ENCODE results near the gene SLC25A21. TPM values are rescaled to one million over a fixed set of nuclear protein-coding genes. Genes with fewer than 3 reads are reported as not detected.
"Not testable (repeated sequence)": the region's sequence is repeated elsewhere in the genome, so short reads cannot be mapped to it uniquely, and the experiment has no call there.

SLC25A21 gene
- total RNA-seq, 1 donor from 2014 or later = not detected

DNA sequence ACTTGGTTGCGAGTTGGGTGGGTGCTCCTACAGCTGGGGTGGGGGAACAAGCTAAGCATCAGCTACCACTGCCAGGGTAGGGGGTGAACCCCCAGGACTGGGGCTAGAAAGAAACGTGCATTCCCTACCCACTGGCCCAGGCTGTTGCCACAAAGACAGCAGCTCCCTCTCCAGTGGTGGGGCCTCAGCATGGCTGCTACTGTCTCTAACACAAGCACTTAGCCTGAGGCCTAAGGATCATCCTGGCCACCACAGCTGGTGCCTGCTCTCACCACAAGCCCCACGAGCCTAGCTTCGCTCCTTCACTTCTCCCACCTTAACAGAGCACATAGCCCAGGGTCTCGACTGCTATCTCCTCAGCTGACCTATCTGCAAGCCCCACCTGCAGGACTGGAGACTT is 18.9 kb downstream of the SLC25A21 start:
- CTCF ChIA-PET = no interaction called here
- Mint-ChIP-seq H3K36me3 (ENCODE audit: low read depth) (no peaks in the 10 kb centered on the region), H3K4me3 (no peak overlapping the region), H3K4me1 (no peaks in the 10 kb centered on the region), H3K27ac (no peak overlapping the region), H3K9me3 (peaks cover 5% of the 10 kb centered on the region), H3K27me3 (no peaks in the 10 kb centered on the region)
- POLR2A ChIA-PET = no interaction called here
- TF ChIP-seq, protein P1, sequence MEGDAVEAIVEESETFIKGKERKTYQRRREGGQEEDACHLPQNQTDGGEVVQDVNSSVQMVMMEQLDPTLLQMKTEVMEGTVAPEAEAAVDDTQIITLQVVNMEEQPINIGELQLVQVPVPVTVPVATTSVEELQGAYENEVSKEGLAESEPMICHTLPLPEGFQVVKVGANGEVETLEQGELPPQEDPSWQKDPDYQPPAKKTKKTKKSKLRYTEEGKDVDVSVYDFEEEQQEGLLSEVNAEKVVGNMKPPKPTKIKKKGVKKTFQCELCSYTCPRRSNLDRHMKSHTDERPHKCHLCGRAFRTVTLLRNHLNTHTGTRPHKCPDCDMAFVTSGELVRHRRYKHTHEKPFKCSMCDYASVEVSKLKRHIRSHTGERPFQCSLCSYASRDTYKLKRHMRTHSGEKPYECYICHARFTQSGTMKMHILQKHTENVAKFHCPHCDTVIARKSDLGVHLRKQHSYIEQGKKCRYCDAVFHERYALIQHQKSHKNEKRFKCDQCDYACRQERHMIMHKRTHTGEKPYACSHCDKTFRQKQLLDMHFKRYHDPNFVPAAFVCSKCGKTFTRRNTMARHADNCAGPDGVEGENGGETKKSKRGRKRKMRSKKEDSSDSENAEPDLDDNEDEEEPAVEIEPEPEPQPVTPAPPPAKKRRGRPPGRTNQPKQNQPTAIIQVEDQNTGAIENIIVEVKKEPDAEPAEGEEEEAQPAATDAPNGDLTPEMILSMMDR (IDR thresholded peaks at IDR 0.05) = no peak
- ATAC-seq (ENCODE audit: low read depth) (no peak), DNase-seq (no peak)
- intact Hi-C loops (cut with micrococcal nuclease) = no loop called here

GRCh38 chr14:37153005-37153404 is 19.4 kb downstream of the SLC25A21 start:
- no peak overlapping the region for H3K4me3 Mint-ChIP-seq
- no peaks in the 10 kb centered on the region for H3K4me1 Mint-ChIP-seq
- ChIA-PET CTCF (no interaction called here), POLR2A (no interaction called here)
- H3K36me3 Mint-ChIP-seq (ENCODE audit: low read depth) = no peaks in the 10 kb centered on the region
- TF ChIP-seq, protein P1 (IDR thresholded peaks at IDR 0.05) = no peak
- DNase-seq (no peak), ATAC-seq (ENCODE audit: low read depth) (no peak)
- H3K27ac Mint-ChIP-seq = no peak overlapping the region
- H3K27me3 Mint-ChIP-seq = no peaks in the 10 kb centered on the region
- intact Hi-C loops (cut with micrococcal nuclease) = no loop called here
- peaks cover 5% of the 10 kb centered on the region for H3K9me3 Mint-ChIP-seq

GRCh38 chr14:37150414-37150813 is 22.0 kb downstream of the SLC25A21 start:
- intact Hi-C loops (cut with micrococcal nuclease) = no loop called here

GRCh38 chr14:37147310-37147880 is 25.0 kb downstream of the SLC25A21 start:
- Mint-ChIP-seq H3K4me1 (no peaks in the 10 kb centered on the region), H3K4me3 (no peak overlapping the region), H3K36me3 (ENCODE audit: low read depth) (no peaks in the 10 kb centered on the region), H3K27ac (no peak overlapping the region), H3K9me3 (no peaks in the 10 kb centered on the region), H3K27me3 (no peaks in the 10 kb centered on the region)
- DNase-seq (no peak), ATAC-seq (ENCODE audit: low read depth) (no peak)
- CTCF ChIA-PET = no interaction called here
- intact Hi-C loops (cut with micrococcal nuclease) = no loop called here
- POLR2A ChIA-PET = no interaction called here
- TF ChIP-seq, protein P1 (IDR thresholded peaks at IDR 0.05) = no peak

More at GRCh38 chr14:37150414-37150813, 22.0 kb downstream of the SLC25A21 start:
- Mint-ChIP-seq H3K27ac (no peak overlapping the region), H3K4me1 (no peaks in the 10 kb centered on the region), H3K27me3 (no peaks in the 10 kb centered on the region), H3K36me3 (ENCODE audit: low read depth) (no peaks in the 10 kb centered on the region), H3K9me3 (peaks cover 5% of the 10 kb centered on the region), H3K4me3 (no peak overlapping the region)
- TF ChIP-seq, protein P1 (IDR thresholded peaks at IDR 0.05) = no peak
- POLR2A ChIA-PET = no interaction called here
- no peak for ATAC-seq (ENCODE audit: low read depth)
- CTCF ChIA-PET = interaction anchor here (0.9 to 1.4 kb wide), 2 partner anchors 9 to 12 kb away, joined by 3 read pairs; no protein-coding TSS in a partner anchor
- DNase-seq = no peak

DNA sequence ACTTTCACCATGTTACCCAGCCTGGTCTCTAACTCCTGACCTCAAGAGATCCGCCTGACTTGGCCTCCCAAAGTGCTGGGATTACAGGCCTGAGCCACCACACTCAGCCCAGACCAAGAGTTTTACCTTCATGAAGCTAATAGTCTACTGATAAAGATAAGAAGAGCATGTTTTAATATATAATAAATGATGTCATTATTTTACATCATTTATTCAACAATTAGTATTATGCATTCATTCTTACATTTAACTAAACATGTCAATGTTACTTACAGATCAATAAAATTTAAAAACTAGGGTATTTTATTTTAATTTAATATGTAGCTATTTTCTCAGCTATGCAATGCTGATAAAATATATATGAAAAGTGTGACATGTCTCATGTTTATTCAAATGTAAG is 26.0 kb downstream of the SLC25A21 start:
- H3K27me3 Mint-ChIP-seq; H3K27ac Mint-ChIP-seq; DNase-seq; intact Hi-C loops (cut with micrococcal nuclease); ATAC-seq (ENCODE audit: low read depth); H3K4me1 Mint-ChIP-seq; H3K4me3 Mint-ChIP-seq; H3K36me3 Mint-ChIP-seq (ENCODE audit: low read depth); POLR2A ChIA-PET; CTCF ChIA-PET; H3K9me3 Mint-ChIP-seq: not testable (repeated sequence)

DNA sequence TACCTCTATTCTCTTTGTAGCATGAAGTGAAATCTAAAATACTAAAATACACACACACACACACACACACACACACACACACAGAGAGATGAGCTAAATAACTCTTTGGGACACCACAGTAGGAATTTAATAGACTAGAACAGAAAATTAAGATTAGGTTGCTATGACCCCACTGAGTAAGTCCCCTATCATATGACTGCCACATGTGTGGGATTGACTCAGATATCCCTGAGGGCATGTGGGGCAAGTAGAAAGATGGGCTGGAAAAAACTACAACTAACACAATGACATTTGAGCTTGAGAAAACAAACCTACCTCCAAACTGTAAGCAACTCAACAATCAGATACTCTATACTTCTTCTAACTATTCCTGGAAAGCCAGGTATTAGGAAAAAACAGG is 27.0 kb downstream of the SLC25A21 start:
- ATAC-seq (ENCODE audit: low read depth) (no peak), DNase-seq (no peak)
- Mint-ChIP-seq H3K4me3 (no peak overlapping the region), H3K27ac (no peak overlapping the region), H3K36me3 (ENCODE audit: low read depth) (no peaks in the 10 kb centered on the region), H3K27me3 (no peaks in the 10 kb centered on the region), H3K9me3 (no peaks in the 10 kb centered on the region), H3K4me1 (no peaks in the 10 kb centered on the region)
- intact Hi-C loops (cut with micrococcal nuclease) = no loop called here
- POLR2A ChIA-PET = no interaction called here
- CTCF ChIA-PET = no interaction called here
- TF ChIP-seq, protein P1 (IDR thresholded peaks at IDR 0.05) = no peak

All from activated B cell treated with CpG ODN at 0.5 μM for 24 hours (primary cell).